HG03571 (cell line): ENCODE results near the gene PLAU.

Experiments used
- ATAC-seq: cut with Tn5 transposase; IDR thresholded peaks from one replicate; pipeline ENCODE4 v1.9.1; 2021; ENCODE audit not compliant: unreplicated experiment

The PLAU gene

DNA sequence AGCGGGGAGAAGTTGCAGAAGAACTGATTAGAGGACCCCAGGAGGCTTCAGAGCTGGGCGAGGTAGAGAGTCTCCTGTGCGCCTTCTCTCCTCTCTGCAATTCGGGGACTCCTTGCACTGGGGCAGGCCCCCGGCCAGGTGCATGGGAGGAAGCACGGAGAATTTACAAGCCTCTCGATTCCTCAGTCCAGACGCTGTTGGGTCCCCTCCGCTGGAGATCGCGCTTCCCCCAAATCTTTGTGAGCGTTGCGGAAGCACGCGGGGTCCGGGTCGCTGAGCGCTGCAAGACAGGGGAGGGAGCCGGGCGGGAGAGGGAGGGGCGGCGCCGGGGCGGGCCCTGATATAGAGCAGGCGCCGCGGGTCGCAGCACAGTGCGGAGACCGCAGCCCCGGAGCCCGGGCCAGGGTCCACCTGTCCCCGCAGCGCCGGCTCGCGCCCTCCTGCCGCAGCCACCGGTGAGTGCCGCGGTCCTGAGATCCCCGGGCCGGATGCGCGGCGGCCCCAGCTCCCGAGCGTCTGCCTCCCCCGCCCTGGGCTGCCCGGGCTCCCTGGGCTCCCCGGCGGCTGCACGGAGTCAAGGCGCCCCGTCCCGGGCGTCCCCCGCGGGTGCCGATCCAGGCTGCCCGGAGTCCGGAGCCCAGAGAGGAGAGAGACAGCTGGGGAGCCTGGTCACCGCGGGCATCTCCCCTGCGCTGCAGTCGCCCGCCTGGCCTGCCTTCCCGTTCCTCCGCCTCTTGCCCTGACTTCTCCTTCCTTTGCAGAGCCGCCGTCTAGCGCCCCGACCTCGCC is at the start of gene PLAU:
Gene PLAU, plus strand, starts transcription at position 369 of the 789 bp plus-strand sequence. CDS start 424 bp downstream, outside the sequence.
- no peak for ATAC-seq

DNA sequence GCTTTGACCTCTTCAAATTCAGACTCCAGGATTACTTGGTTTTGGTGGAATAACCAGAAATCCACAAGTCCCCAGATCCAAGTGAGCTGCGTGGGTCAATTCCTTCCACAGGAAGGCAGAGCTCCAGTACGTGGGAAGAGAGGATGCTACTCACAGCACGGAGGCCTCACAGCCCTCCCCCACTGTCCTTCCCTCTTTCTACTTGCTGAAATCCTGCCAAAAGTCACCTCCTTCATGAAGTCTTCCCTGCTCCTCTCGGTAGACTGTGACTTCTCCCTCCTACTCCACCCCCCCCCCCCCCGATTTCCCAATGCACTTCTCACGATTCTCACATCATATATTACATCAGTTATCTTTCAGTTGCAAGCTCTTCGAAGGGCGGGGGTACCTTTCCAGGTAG is 48.9 kb upstream of the PLAU start:
- ATAC-seq = no peak

DNA sequence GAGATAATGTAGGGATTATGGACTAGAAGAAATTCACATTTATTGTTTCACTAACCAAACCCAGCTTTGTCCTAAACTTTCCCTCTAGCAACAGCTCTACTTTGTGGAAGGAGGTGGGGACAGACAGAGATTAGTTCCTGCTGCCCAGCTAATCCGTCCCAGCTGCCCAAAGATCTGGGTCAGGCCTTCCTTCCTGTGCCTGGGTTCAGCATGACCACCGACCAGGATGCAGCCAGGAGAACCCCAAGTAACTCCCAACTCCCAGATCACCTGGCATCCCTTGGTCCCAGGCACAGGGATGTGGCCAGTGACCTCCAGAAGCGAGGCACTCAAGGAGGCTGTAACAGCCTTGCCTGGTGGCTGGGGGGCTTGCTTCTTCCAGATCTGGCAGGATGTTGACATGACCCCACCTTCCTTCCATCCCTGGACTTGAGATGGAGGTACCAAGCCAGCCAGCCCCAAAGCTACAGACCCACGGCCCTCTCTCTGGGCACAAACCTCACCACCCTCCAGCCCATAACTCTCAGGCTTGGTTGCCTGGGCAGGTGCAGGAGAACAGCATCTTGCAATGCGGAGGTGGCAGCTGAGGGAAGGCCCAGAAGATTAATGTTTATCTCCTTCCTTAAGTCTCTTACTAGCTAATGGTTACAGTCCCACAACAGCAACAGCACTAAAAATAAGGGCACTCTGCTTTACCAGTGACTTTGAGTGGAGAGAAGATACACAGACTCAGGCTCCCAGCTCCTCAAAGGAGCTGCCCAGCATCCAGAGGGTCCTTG is 47.7 kb upstream of the PLAU start:
- no peak for ATAC-seq

DNA sequence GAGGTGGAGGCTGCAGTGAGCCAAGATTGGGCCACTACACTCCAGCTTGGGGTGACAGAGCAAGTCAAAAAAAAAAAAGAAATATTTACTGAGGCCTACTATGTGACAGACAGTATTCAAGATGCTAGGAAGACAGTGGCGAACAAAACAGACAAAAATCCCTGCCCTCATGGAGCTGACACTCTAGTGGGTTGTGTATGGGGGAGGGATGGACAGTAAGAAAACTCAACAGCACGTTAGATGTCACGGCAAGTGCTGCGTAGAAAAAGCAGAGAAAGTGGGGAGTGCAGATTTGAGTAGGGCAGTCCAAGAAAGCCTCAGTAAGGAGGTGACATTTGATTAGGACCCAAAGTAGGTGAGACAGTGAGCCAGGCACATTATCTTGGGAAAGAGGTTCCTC is 46.7 kb upstream of the PLAU start:
- no peak for ATAC-seq

DNA sequence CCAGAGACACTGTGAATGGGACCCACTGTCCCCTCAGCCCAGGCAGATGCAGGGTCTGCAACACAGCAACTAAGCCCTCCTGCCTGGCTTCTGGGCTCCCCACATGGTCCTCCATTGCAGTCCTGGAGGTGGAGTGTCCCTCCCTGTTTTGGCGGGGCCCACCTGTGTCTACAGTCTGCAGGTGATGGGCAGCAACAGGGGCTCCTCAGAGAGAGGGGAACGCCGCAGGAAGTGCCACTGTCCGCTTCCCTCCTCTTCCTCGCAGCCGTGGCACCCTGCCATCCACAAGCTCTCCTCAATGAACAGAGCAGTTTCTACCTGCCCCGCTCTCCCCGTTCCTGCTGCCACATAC is 45.8 kb upstream of the PLAU start:
- no peak for ATAC-seq

DNA sequence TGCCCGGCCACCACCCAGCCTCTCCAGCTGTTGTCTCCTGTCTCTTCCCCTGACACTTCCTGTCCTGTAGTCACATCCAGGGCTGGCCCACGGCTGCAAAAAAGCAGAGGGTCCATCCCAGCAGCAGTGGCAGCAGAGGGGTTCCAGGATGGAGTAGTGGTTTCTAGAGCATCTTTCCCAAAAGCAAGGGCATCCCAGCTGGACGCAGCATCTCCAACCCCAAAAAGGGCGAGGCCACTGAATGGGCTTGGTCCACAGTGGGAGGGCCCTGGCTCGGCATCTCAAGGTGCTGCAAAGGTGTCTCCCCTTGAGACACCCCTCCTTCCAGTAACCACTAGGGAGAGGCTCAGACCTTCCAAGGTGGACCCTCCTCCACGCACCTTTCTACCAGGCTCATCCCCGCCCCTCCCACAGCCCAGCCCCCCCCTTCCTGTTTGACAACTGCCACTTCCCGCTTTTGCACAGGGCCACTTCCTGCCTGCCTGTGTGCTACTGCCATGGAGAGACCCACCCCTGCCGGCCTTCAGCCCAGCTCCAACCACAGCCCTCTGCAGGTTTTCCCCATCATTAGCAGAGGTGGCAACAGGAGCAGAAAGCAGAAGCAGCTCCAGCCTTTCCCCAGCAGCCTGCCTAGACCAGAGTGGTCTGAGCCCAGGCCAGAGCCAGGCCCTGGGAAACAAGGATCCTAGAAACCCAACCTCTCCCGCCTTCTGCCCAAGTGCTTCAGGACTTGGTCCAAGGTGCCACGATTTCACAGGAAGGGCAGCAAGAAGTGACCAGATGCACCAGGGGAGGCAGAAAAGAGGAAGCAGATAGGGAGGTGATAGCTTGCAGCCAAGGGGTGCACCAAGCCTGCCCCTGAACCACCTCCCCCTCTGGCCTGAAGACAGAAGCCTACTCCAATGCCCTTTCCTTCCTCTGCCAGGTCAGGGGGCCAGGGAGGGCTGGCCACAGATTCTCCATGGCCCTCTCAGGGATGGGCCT is 45.2 kb upstream of the PLAU start:
- ATAC-seq = peak; percentile 64

DNA sequence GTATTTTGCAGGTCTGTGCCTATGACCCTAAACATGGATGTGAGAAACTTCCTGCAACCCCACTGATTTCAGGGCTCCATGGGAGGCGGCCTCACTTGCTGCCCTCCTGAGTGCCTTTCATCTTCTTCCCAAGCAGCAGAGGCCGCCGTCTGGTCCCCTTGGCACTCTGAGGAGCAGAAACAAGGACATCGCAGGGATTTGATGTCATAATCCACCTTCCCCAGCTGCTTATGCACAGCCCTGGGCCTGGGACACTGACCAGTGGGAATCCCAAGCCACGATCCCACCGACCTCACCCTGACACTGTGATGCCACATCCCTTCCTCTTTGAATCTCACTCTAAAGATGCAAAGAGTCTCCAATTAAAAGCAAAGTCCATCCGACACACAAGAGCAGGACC is 44.3 kb upstream of the PLAU start:
- ATAC-seq = no peak

DNA sequence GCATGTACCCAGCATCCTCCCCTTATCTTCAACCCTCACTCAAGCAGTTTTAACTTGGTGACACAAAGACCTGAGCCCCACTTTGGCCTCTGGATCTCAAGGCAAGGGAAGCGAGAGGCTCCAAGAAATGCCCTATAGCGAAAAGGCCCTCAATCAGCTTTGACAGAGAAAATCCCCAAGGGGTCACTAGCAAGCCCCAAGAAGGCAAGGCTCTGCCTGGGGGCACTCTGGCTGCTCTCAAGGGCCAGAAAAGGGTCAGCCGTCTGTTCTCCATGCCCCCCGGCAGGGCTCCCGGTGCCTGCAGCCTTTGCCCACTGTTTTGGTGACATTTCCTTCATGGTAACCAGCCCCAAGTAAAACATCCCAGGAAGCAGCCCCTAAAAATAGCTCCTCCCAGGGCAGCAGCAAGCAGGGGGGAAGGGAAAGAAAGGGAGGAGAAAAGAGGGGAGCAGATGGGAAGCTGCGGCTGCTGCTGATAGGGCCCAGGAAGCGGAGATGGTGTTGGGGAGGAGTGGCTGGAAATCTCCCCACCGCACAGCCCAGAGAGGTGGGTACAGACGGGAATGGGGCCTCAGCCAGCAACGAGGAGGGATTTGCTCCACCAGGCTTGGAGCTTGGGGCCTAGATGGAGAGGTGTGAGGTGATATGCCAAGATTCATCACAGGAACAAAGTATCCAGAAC is 43.7 kb upstream of the PLAU start:
- ATAC-seq = no peak

DNA sequence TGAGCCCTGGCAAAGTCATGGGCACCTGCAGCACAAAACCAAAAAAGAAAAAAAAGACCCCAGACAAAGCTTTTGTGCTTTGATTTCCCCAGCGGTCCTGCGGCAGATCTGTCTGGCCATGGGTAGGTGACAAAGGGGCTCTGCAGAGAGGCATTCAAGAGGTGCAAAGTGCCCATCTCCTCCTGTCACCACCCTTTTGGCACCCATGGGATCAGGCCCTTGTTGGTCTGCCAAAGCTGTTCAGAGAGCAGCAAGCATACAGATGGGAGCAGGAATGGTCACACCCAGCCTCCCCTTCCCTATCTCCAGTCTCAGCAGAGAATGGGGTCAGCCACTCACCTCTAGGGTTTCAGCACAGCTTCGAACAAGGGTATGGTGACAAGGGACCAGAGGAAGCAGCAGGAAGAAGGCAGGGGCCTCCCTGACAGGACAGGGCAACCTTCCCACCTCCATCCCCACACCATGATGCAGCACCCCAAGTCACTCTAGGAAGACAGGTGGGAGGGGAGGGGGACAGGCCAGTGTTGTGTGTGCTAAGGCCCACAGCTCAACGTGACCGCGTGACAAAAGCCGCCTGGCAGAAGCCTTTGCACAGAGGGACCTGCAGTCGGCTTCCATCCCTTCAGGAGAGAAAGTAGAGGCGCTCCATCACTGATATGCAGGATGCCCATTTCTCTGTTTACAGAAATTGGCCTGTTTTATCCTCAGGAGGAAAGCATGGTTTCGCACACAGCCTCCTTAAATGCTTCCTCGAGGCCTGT is 42.9 kb upstream of the PLAU start:
- ATAC-seq = no peak

DNA sequence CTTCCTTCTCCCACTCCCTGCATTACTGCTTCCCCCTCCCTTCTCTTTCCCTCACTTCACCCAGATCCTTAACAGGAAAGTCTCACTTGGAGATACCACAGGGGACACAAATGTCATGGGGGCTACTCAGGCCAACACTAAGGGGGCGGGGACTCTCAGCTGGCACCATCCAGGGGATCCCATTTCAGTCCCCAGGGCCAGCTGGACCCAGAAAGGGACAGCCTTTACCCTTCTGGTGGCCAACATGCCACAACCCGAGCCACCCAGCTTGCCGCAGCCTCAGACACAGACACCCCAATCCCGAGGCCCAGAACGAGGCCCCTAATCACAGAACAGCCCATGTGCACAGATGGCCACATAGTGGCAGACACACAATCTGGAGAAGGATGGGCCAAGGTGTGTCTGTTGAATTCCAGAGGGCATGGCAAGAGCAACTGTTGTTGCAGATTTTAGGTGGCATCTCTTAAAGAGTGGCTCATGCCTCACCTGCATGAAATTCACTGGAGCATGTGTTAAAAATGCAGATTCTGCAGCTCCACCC is 42.2 kb upstream of the PLAU start:
- ATAC-seq = no peak

DNA sequence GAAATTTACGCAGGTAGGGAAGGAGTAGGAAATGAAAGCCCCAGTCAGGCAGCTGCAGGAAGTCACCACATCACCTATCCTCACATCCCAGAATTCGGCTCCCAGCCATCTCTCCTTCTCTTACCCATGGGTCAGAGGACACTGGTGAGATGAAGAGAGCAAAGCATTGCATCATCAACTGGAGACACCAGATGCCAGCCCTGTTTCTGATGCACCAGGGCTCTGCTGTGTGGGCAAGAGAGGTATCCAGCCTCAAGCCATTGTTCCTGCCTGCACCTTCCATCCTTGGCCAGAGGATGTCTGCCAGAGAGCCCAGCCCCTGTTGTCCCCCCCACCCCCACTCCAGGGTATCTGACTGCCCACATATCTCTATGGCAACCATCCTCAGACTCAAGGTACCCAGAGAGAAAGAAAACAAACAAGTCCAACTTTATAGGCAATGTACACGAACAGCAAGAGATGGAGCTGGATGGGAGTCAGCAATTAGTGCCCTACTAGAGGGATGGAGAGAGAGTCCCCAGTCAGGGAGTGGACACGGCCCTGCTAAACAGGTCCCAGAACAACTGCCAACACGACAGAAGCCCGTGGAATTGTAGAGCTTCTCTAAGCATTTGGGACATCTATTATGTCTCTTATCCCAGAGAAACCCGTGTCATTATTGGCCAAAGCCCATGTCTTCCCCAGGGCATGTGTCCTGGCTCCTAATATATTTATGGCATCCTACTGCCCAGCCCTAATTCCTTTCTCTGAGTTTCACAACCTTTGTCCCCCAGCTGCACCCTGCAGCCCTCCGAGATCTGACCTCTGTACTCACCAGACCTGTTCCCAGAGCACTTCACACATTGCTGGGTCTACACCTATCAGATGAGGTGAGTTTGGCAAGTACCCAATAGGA is 39.4 kb upstream of the PLAU start:
- no peak for ATAC-seq

DNA sequence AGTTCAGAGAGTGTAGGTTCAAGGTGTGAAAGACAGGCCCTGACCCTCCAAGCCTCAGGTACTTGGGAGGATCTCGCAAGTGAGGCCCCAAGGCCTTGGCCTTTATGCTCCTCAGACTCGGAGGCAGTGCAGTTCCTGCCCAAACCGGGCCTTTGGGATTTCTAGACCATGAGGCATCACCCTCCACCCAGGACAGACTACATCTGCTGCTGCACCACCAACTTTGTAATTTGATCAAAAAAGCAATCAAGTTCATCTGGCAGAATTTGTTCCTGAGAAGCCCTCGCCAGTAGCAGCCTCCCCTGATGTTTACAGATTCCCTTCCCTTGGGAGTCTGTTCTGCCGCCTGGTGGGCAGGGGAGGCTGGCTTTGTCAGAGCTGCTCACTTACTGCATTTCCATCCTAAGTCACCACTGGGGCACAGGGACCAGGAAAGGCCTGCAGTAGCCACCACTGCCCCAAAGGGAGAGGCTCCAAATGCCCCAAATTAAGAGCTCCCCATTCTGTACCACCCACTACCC is 38.7 kb upstream of the PLAU start:
- ATAC-seq = no peak

DNA sequence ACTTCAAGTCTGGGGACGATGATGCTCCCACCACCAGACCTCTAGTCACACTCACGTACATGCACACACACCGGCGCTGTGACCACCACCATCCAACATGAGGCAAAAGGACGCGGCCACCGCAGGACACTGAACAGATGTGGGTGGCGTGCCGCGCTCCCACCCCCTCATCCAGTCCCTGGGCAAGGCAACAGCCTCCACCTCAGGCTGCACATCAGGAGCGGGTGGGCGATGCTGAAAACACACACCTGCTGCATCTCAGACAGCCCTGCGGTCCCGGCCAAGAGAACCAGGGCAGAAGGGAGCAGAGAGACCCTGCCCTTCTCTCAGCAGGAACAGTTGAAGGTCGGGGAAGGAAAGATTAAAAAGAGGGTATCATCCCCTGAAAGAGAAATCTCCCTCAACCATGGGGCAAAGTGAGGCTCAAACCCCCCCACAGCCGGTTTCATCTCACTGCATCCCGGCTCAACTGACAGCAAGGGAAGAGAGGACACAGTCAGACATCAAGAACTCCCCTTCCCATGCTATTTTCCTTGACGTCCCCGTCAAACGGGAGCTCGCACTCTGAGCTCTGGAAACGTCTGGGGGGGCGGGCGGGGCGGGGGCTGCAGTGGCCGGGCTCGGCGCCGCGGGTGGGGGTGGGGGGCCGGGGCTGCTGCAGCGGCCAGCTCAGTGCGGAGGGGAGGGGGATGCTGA is 37.6 kb upstream of the PLAU start:
- ATAC-seq = no peak

DNA sequence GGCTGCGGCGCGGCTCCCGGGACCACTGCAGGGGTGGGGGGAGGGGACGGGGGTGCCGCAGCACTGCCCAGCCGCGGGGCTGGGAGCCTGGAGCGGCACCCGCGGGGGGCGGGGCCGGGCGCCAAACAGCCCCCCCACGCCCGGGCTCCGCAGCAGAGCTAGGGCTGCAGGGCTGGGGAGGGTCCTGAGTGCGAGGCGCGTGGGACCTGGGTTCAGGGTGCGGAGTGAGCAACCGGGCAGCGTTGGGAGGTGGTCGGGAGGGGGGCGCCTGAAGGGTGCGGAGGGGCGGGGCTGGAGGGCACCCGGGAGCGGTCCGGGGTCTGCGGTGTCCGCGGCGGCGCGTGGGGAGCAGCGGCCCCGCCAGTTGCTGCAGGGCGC is 37.1 kb upstream of the PLAU start:
- ATAC-seq = no peak

DNA sequence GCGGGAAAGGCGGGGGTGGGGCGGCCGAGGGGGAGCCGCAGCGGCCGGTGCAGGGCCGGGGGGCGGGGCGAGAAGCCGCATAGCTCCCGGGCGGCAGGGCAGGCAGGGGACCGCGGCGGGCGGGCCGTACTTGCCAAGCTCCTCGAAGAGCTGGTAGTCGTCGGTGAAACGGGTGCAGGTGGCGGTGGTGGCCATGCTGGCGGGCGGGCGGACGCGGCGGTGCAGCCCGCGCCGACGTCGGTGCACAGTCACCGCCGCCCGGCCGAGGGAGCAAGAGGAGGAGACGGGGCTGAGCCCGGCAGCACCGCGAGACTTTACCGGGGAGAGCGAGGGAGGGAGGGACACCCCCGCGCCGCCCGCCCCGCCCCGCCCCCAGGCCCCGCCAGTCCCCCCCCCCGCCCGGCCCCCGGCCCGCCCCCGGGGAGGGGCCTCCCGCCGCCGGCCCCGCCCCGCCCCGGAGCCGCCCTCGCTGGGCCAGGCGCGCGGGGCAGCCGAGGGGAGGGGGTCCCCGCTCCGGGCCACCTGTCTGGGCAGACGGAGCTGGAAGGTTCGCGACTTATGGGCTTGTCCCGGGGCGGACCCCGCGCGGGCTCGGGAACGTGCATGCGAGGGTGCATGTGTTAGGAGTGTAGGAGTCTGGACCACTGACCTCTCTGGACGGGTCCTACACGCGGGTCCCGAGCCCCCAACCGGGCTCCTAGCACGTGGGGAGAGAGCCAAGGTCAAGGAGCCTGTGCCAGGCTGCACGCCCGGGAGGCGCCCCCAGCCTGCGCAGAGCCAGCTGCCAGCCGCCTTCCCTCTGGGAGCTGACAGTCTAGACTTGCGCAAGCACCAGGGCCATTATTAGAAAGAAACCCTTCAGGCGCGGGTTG is 36.4 kb upstream of the PLAU start, which contains the start of gene CAMK2G:
Gene CAMK2G, minus strand, starts transcription at position 289 of the 872 bp plus-strand sequence. Its CDS starts 94 bp downstream, at position 195.
- peak; percentile 76 for ATAC-seq

DNA sequence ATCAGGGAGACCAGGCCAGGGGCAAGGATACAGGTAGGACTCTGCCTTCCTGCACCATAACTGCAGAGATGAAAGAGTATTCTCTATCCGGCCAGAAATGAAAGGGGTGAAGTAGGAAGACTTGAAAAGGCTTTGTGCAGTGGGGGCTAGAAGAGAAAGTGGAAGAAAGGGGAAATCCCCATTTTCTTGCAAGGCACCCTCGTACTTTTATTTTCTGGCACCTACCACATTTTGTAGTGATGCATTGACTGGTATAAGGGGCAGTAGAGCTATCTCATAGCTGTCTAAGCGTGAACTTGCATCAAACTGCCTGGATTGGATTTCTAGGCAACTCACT is 35.8 kb upstream of the PLAU start:
- ATAC-seq = peak; percentile 19

DNA sequence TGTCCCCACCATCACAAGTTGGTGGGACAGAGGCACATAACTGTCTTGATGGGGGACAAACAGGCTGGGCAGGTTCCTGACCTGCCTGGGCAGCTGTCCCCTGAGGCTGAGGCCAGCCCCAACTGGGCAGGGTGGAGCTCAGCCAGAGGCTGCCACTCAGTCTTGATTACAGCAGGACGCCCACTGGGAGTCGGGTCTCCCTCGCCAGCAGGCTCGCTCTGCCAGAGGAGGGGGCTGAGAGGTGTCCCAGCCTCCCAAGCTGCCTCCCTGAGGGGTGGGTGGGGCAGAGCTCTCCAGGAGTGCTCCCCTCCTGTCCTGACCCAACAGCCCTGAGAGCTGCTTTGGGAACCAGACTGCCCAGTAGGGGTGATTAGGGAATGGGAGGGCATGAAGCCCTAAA is 34.8 kb upstream of the PLAU start:
- no peak for ATAC-seq
